HG02973 (cell line): ENCODE data around the gene MFN2.
"Not testable (repeated sequence)": the region's sequence is repeated elsewhere in the genome, so short reads cannot be mapped to it uniquely, and the experiment has no call there.

Experiments used
- ATAC-seq: cut with Tn5 transposase; IDR thresholded peaks from one replicate; pipeline ENCODE4 v1.9.1; 2021; ENCODE audit warnings: moderate library complexity; ENCODE audit not compliant: unreplicated experiment

MFN2 gene

GRCh38 chr1:11979851-11980675 lies at the start of gene MFN2:
TSS of gene MFN2 (plus strand) at chr1:11980444. CDS start at chr1:11989169, 8,725 bp downstream.
- peak; percentile 88 for ATAC-seq

- no peak for ATAC-seq
Measured at GRCh38 chr1:11930571-11931445, 49.4 kb upstream of the MFN2 start.

GRCh38 chr1:11931845-11932244 lies 48.4 kb upstream of the MFN2 start:
- ATAC-seq = no peak

- peak; percentile 90 for ATAC-seq
Measured at GRCh38 chr1:11934302-11935056, 45.8 kb upstream of the MFN2 start, which contains the start of gene PLOD1. TSS of gene PLOD1 (plus strand) at chr1:11934717. CDS start at chr1:11934780, 63 bp downstream.

GRCh38 chr1:11935057-11935412 lies 45.2 kb upstream of the MFN2 start:
- peak; percentile 7 for ATAC-seq

- ATAC-seq = not testable (repeated sequence)
Measured at GRCh38 chr1:11935733-11936132, 44.5 kb upstream of the MFN2 start.

GRCh38 chr1:11938722-11939526 lies 41.3 kb upstream of the MFN2 start:
- no peak for ATAC-seq

- ATAC-seq = not testable (repeated sequence)
Measured at GRCh38 chr1:11939794-11940193, 40.5 kb upstream of the MFN2 start.

GRCh38 chr1:11940260-11940921 lies 39.9 kb upstream of the MFN2 start:
- no peak for ATAC-seq

- no peak for ATAC-seq
Measured at GRCh38 chr1:11942280-11942679, 38.0 kb upstream of the MFN2 start.

- ATAC-seq = no peak
Measured at GRCh38 chr1:11943619-11944018, 36.6 kb upstream of the MFN2 start.

- ATAC-seq = no peak
Measured at GRCh38 chr1:11944358-11944931, 35.8 kb upstream of the MFN2 start.

- ATAC-seq = no peak
Measured at GRCh38 chr1:11946647-11947046, 33.6 kb upstream of the MFN2 start.

- no peak for ATAC-seq
Measured at GRCh38 chr1:11948822-11949458, 31.3 kb upstream of the MFN2 start.

- ATAC-seq = no peak
Measured at GRCh38 chr1:11951901-11952300, 28.3 kb upstream of the MFN2 start.

GRCh38 chr1:11952455-11953109 lies 27.7 kb upstream of the MFN2 start:
- no peak for ATAC-seq

GRCh38 chr1:11955221-11955620 lies 25.0 kb upstream of the MFN2 start:
- no peak for ATAC-seq

- no peak for ATAC-seq
Measured at GRCh38 chr1:11957398-11957797, 22.8 kb upstream of the MFN2 start.
